Activated CD4-positive, alpha-beta memory T cell treated with anti-CD3 and anti-CD28 coated beads, Interleukin-2, amount 10 ng/mL, durations not matched to agents 7 days and 5 days (primary cell): ENCODE results near the gene ACMSD. TPM values are rescaled to one million over a fixed set of nuclear protein-coding genes. Genes with fewer than 3 reads are reported as not detected.
"Not testable (repeated sequence)": the region's sequence is repeated elsewhere in the genome, so short reads cannot be mapped to it uniquely, and the experiment has no call there.

ENCODE experiments used
- CTCF ChIA-PET: fragments of 350-600 bp; sonication (Branson Sonifier 250); formaldehyde crosslinking; loops from one replicate; lab custom pipeline; 2021; ENCODE audit warnings: antibody characterized with exemption, inconsistent platforms; lab: Charles Lee
- POLR2A ChIA-PET: fragments of 350-600 bp; sonication (Branson Sonifier 250); formaldehyde crosslinking; loops from one replicate; lab custom pipeline; 2021; ENCODE audit warnings: antibody characterized with exemption; lab: Charles Lee
- DNase-seq: peaks from one replicate; pipeline ENCODE4 v3.0.0-alpha.2; 2020
- H3K27ac Mint-ChIP-seq: one replicate; pipeline ENCODE4 v1.8.0; 2021; ENCODE audit warnings: mild to moderate bottlenecking, mixed read lengths
- H3K27me3 Mint-ChIP-seq: one replicate; pipeline ENCODE4 v1.8.0; 2021; ENCODE audit warnings: mixed read lengths
- H3K36me3 Mint-ChIP-seq: one replicate; pipeline ENCODE4 v1.8.0; 2021; ENCODE audit warnings: low read depth, mixed read lengths
- H3K4me1 Mint-ChIP-seq: one replicate; pipeline ENCODE4 v1.8.0; 2021; ENCODE audit warnings: mixed read lengths
- H3K4me3 Mint-ChIP-seq: one replicate; pipeline ENCODE4 v1.8.0; 2021; ENCODE audit warnings: mild to moderate bottlenecking, mixed read lengths
- H3K9me3 Mint-ChIP-seq: one replicate; pipeline ENCODE4 v1.8.0; 2021; ENCODE audit warnings: mixed read lengths
- total RNA-seq, 2 experiments: library from RNA; stranded (reverse); gene quantifications; one replicate each; pipeline ENCODE4 v1.2.3, GENCODE V29; 2021

The ACMSD gene
- total RNA-seq, 2 experiments from 2014 or later = not detected

GRCh38 chr2:134825716-134826115, 12.7 kb upstream of the ACMSD start:
- DNase-seq, POLR2A ChIA-PET, H3K4me3 Mint-ChIP-seq, CTCF ChIA-PET, H3K27me3 Mint-ChIP-seq, H3K4me1 Mint-ChIP-seq, H3K27ac Mint-ChIP-seq, H3K36me3 Mint-ChIP-seq, H3K9me3 Mint-ChIP-seq: not testable (repeated sequence)

GRCh38 chr2:134835471-134835870, 2.9 kb upstream of the ACMSD start:
- Mint-ChIP-seq H3K4me3 (no peak overlapping the region), H3K27ac (no peak overlapping the region), H3K9me3 (no peaks in the 10 kb centered on the region), H3K36me3 (no peaks in the 10 kb centered on the region), H3K27me3 (peaks cover 23% of the 10 kb centered on the region), H3K4me1 (no peaks in the 10 kb centered on the region)
- DNase-seq = no peak
- ChIA-PET CTCF (no interaction called here), POLR2A (no interaction called here)

GRCh38 chr2:134836986-134837385, 1.4 kb upstream of the ACMSD start:
- ChIA-PET POLR2A (no interaction called here), CTCF (no interaction called here)
- Mint-ChIP-seq H3K36me3 (no peaks in the 10 kb centered on the region), H3K27me3 (peaks cover 27% of the 10 kb centered on the region), H3K9me3 (no peaks in the 10 kb centered on the region), H3K4me3 (no peak overlapping the region), H3K4me1 (no peaks in the 10 kb centered on the region), H3K27ac (no peak overlapping the region)
- no peak for DNase-seq

- ChIA-PET CTCF (no interaction called here), POLR2A (no interaction called here)
- H3K27me3 Mint-ChIP-seq = peaks cover 29% of the 10 kb centered on the region
- H3K9me3 Mint-ChIP-seq = no peaks in the 10 kb centered on the region
- H3K4me1 Mint-ChIP-seq = no peaks in the 10 kb centered on the region
- no peak overlapping the region for H3K4me3 Mint-ChIP-seq
- no peaks in the 10 kb centered on the region for H3K36me3 Mint-ChIP-seq
- H3K27ac Mint-ChIP-seq = no peak overlapping the region
- no peak for DNase-seq
These were observed 1.2 kb downstream of the ACMSD start for GRCh38 chr2:134839649-134840048.

GRCh38 chr2:134842930-134843490, 4.6 kb downstream of the ACMSD start:
- no peaks in the 10 kb centered on the region for H3K9me3 Mint-ChIP-seq
- no peak for DNase-seq
- no peaks in the 10 kb centered on the region for H3K4me1 Mint-ChIP-seq
- peaks cover 15% of the 10 kb centered on the region for H3K27me3 Mint-ChIP-seq
- CTCF ChIA-PET = no interaction called here
- no peaks in the 10 kb centered on the region for H3K36me3 Mint-ChIP-seq
- no peak overlapping the region for H3K4me3 Mint-ChIP-seq
- POLR2A ChIA-PET = no interaction called here
- H3K27ac Mint-ChIP-seq = no peak overlapping the region

- Mint-ChIP-seq H3K9me3 (peaks cover 2% of the 10 kb centered on the region), H3K27ac (no peak overlapping the region), H3K27me3 (peaks cover 12% of the 10 kb centered on the region), H3K4me3 (no peak overlapping the region), H3K36me3 (no peaks in the 10 kb centered on the region), H3K4me1 (no peaks in the 10 kb centered on the region)
- no peak for DNase-seq
- ChIA-PET POLR2A (no interaction called here), CTCF (no interaction called here)
These were observed 5.6 kb downstream of the ACMSD start for GRCh38 chr2:134843968-134844367.

- no peak for DNase-seq
- ChIA-PET POLR2A (no interaction called here), CTCF (interaction anchor here (0.7 kb wide), 1 partner anchor 158 kb away, joined by 4 read pairs; no protein-coding TSS in a partner anchor)
- Mint-ChIP-seq H3K27me3 (peaks cover 12% of the 10 kb centered on the region), H3K4me1 (no peaks in the 10 kb centered on the region), H3K36me3 (no peaks in the 10 kb centered on the region), H3K9me3 (peaks cover 2% of the 10 kb centered on the region), H3K27ac (no peak overlapping the region), H3K4me3 (no peak overlapping the region)
These were observed 6.6 kb downstream of the ACMSD start for GRCh38 chr2:134845028-134845427.

GRCh38 chr2:134845719-134846118, 7.3 kb downstream of the ACMSD start:
- ChIA-PET POLR2A (no interaction called here), CTCF (no interaction called here)
- DNase-seq = no peak
- Mint-ChIP-seq H3K27ac (no peak overlapping the region), H3K9me3 (peaks cover 2% of the 10 kb centered on the region), H3K27me3 (peaks cover 9% of the 10 kb centered on the region), H3K36me3 (no peaks in the 10 kb centered on the region), H3K4me1 (no peaks in the 10 kb centered on the region), H3K4me3 (no peak overlapping the region)

- POLR2A ChIA-PET = no interaction called here
- Mint-ChIP-seq H3K27ac (no peak overlapping the region), H3K4me3 (no peak overlapping the region), H3K36me3 (no peaks in the 10 kb centered on the region), H3K4me1 (no peaks in the 10 kb centered on the region), H3K9me3 (peaks cover 2% of the 10 kb centered on the region), H3K27me3 (peaks cover 4% of the 10 kb centered on the region)
- no peak for DNase-seq
- CTCF ChIA-PET = no interaction called here
These were observed 7.8 kb downstream of the ACMSD start for GRCh38 chr2:134846213-134846612.

GRCh38 chr2:134847582-134847981, 9.2 kb downstream of the ACMSD start:
- DNase-seq, H3K9me3 Mint-ChIP-seq, H3K27me3 Mint-ChIP-seq, CTCF ChIA-PET, H3K36me3 Mint-ChIP-seq, POLR2A ChIA-PET, H3K4me1 Mint-ChIP-seq, H3K27ac Mint-ChIP-seq, H3K4me3 Mint-ChIP-seq: not testable (repeated sequence)

GRCh38 chr2:134852518-134852917, 14.1 kb downstream of the ACMSD start:
- H3K27me3 Mint-ChIP-seq = no peaks in the 10 kb centered on the region
- POLR2A ChIA-PET = no interaction called here
- no peak overlapping the region for H3K27ac Mint-ChIP-seq
- peaks cover 2% of the 10 kb centered on the region for H3K9me3 Mint-ChIP-seq
- H3K4me3 Mint-ChIP-seq = no peak overlapping the region
- no peaks in the 10 kb centered on the region for H3K36me3 Mint-ChIP-seq
- CTCF ChIA-PET = no interaction called here
- DNase-seq = no peak
- H3K4me1 Mint-ChIP-seq = no peaks in the 10 kb centered on the region

GRCh38 chr2:134855709-134856108, 17.3 kb downstream of the ACMSD start:
- POLR2A ChIA-PET = no interaction called here
- Mint-ChIP-seq H3K4me3 (no peak overlapping the region), H3K27me3 (no peaks in the 10 kb centered on the region), H3K9me3 (no peaks in the 10 kb centered on the region), H3K36me3 (no peaks in the 10 kb centered on the region), H3K27ac (no peak overlapping the region), H3K4me1 (no peaks in the 10 kb centered on the region)
- DNase-seq = no peak
- CTCF ChIA-PET = no interaction called here

GRCh38 chr2:134858245-134858644, 19.8 kb downstream of the ACMSD start:
- no peaks in the 10 kb centered on the region for H3K4me1 Mint-ChIP-seq
- POLR2A ChIA-PET = no interaction called here
- CTCF ChIA-PET = no interaction called here
- H3K9me3 Mint-ChIP-seq = no peaks in the 10 kb centered on the region
- no peaks in the 10 kb centered on the region for H3K36me3 Mint-ChIP-seq
- no peaks in the 10 kb centered on the region for H3K27me3 Mint-ChIP-seq
- H3K4me3 Mint-ChIP-seq = no peak overlapping the region
- H3K27ac Mint-ChIP-seq = no peak overlapping the region
- no peak for DNase-seq

- DNase-seq = no peak
- no peaks in the 10 kb centered on the region for H3K36me3 Mint-ChIP-seq
- H3K4me3 Mint-ChIP-seq = no peak overlapping the region
- ChIA-PET POLR2A (no interaction called here), CTCF (no interaction called here)
- H3K27me3 Mint-ChIP-seq = no peaks in the 10 kb centered on the region
- no peaks in the 10 kb centered on the region for H3K9me3 Mint-ChIP-seq
- H3K4me1 Mint-ChIP-seq = no peaks in the 10 kb centered on the region
- no peak overlapping the region for H3K27ac Mint-ChIP-seq
These were observed 22.8 kb downstream of the ACMSD start for GRCh38 chr2:134861173-134861572.
